ENCODE data around the gene SPRYD3. TPM values are rescaled to one million over a fixed set of nuclear protein-coding genes. Genes with fewer than 3 reads are reported as not detected.
A peak's percentile ranks its signal among the peaks of the same experiment; 100 is the strongest.
"Not testable (repeated sequence)": the region's sequence is repeated elsewhere in the genome, so short reads cannot be mapped to it uniquely, and the experiment has no call there.

The SPRYD3 gene
- polyA plus RNA-seq, 3 donors = 17.4 to 19.8 (median 18.2) TPM

- no peak for DNase-seq
These were observed 26.1 kb upstream of the SPRYD3 start for GRCh38 chr12:53105256-53105655.

- no peak for DNase-seq
These were observed 24.7 kb upstream of the SPRYD3 start for GRCh38 chr12:53103860-53104305.

- DNase-seq = no peak
These were observed 24.0 kb upstream of the SPRYD3 start, which contains the start of gene SOAT2 for GRCh38 chr12:53102883-53103807. Gene SOAT2, plus strand, starts transcription at chr12:53103486. Its CDS starts 92 bp downstream, at chr12:53103578.

GRCh38 chr12:53101931-53102781, 23.0 kb upstream of the SPRYD3 start:
- DNase-seq = no peak

- no peak for DNase-seq
These were observed 22.1 kb upstream of the SPRYD3 start for GRCh38 chr12:53101266-53101665.

GRCh38 chr12:53100466-53101151, 21.4 kb upstream of the SPRYD3 start:
- DNase-seq = no peak

- DNase-seq = peak; percentile 87
These were observed 20.1 kb upstream of the SPRYD3 start for GRCh38 chr12:53099071-53099882.

- DNase-seq = no peak
These were observed 19.3 kb upstream of the SPRYD3 start for GRCh38 chr12:53098354-53098981.

GRCh38 chr12:53097564-53098353, 18.6 kb upstream of the SPRYD3 start, which contains the start of gene IGFBP6:
Gene IGFBP6, plus strand, starts transcription at chr12:53097667. Its CDS starts 51 bp downstream, at chr12:53097718.
- no peak for DNase-seq

GRCh38 chr12:53097207-53097563, 18.0 kb upstream of the SPRYD3 start:
- no peak for DNase-seq

- DNase-seq = no peak
These were observed 17.6 kb upstream of the SPRYD3 start for GRCh38 chr12:53096759-53097158.

GRCh38 chr12:53096089-53096741, 17.0 kb upstream of the SPRYD3 start:
- no peak for DNase-seq

GRCh38 chr12:53095596-53095895, 16.4 kb upstream of the SPRYD3 start:
- DNase-seq = not testable (repeated sequence)

GRCh38 chr12:53094796-53095595, 15.8 kb upstream of the SPRYD3 start:
- DNase-seq = not testable (repeated sequence)

- DNase-seq = no peak
These were observed 15.2 kb upstream of the SPRYD3 start for GRCh38 chr12:53094394-53094787.

GRCh38 chr12:53093777-53094393, 14.7 kb upstream of the SPRYD3 start:
- DNase-seq = no peak

- no peak for DNase-seq
These were observed 12.6 kb upstream of the SPRYD3 start for GRCh38 chr12:53091756-53092155.

- DNase-seq = no peak
These were observed 11.4 kb upstream of the SPRYD3 start for GRCh38 chr12:53090554-53090953.

All from renal pelvis (tissue), 4 donors.